Measurements from ENCODE around the gene IGHMBP2. TPM values are rescaled to one million over a fixed set of nuclear protein-coding genes. Genes with fewer than 3 reads are reported as not detected.

IGHMBP2 gene
- total RNA-seq, 2 donors from 2014 or later = 8.5 to 8.8 TPM

GRCh38 chr11:68859123-68859522 lies 44.6 kb upstream of the IGHMBP2 start:
- H3K9me3 ChIP-seq = no peaks in the 10 kb centered on the region
- H3K27ac ChIP-seq = no peak overlapping the region
- no peaks in the 10 kb centered on the region for H3K36me3 ChIP-seq
- no peak for TF ChIP-seq CTCF (IDR thresholded peaks at IDR 0.05)
- no peak for DNase-seq (ENCODE audit: low spot score)
- H3K4me1 ChIP-seq = peaks cover 0 to 18% of the 10 kb centered on the region in 2 donors
- H3K4me3 ChIP-seq = no peak overlapping the region
- no peaks in the 10 kb centered on the region for H3K27me3 ChIP-seq

GRCh38 chr11:68862421-68862820 lies 41.3 kb upstream of the IGHMBP2 start:
- TF ChIP-seq CTCF (IDR thresholded peaks at IDR 0.05) = no peak
- Histone ChIP-seq H3K27me3 (no peaks in the 10 kb centered on the region), H3K4me3 (no peak overlapping the region), H3K4me1 (no peaks in the 10 kb centered on the region), H3K27ac (no peak overlapping the region), H3K9me3 (no peaks in the 10 kb centered on the region), H3K36me3 (no peaks in the 10 kb centered on the region)
- DNase-seq (ENCODE audit: low spot score) = no peak

- no peak for DNase-seq (ENCODE audit: low spot score)
- no peaks in the 10 kb centered on the region for H3K9me3 ChIP-seq
- no peak for TF ChIP-seq CTCF (IDR thresholded peaks at IDR 0.05)
- no peaks in the 10 kb centered on the region for H3K36me3 ChIP-seq
- no peaks in the 10 kb centered on the region for H3K27me3 ChIP-seq
- no peak overlapping the region for H3K4me3 ChIP-seq
- no peak overlapping the region for H3K27ac ChIP-seq
- H3K4me1 ChIP-seq = no peaks in the 10 kb centered on the region
Observed at GRCh38 chr11:68863553-68864265, 40.0 kb upstream of the IGHMBP2 start.

GRCh38 chr11:68865241-68865640 lies 38.5 kb upstream of the IGHMBP2 start:
- no peaks in the 10 kb centered on the region for H3K27me3 ChIP-seq
- H3K36me3 ChIP-seq = no peaks in the 10 kb centered on the region
- no peak for TF ChIP-seq CTCF (IDR thresholded peaks at IDR 0.05)
- no peak overlapping the region for H3K27ac ChIP-seq
- H3K4me3 ChIP-seq = no peak overlapping the region
- no peak for DNase-seq (ENCODE audit: low spot score)
- H3K4me1 ChIP-seq = peaks cover 0 to 6% of the 10 kb centered on the region in 2 donors
- no peaks in the 10 kb centered on the region for H3K9me3 ChIP-seq

GRCh38 chr11:68867066-68867465 lies 36.6 kb upstream of the IGHMBP2 start:
- Histone ChIP-seq H3K27ac (no peak overlapping the region), H3K4me1 (peaks cover 0 to 15% of the 10 kb centered on the region in 2 donors), H3K36me3 (no peaks in the 10 kb centered on the region), H3K27me3 (no peaks in the 10 kb centered on the region), H3K4me3 (no peak overlapping the region), H3K9me3 (no peaks in the 10 kb centered on the region)
- TF ChIP-seq CTCF (IDR thresholded peaks at IDR 0.05) = no peak
- DNase-seq (ENCODE audit: low spot score) = no peak

All from right atrium auricular region (tissue), 2 donors.